Measurements from ENCODE around the gene ANTXR1.

- TF ChIP-seq, protein P1, sequence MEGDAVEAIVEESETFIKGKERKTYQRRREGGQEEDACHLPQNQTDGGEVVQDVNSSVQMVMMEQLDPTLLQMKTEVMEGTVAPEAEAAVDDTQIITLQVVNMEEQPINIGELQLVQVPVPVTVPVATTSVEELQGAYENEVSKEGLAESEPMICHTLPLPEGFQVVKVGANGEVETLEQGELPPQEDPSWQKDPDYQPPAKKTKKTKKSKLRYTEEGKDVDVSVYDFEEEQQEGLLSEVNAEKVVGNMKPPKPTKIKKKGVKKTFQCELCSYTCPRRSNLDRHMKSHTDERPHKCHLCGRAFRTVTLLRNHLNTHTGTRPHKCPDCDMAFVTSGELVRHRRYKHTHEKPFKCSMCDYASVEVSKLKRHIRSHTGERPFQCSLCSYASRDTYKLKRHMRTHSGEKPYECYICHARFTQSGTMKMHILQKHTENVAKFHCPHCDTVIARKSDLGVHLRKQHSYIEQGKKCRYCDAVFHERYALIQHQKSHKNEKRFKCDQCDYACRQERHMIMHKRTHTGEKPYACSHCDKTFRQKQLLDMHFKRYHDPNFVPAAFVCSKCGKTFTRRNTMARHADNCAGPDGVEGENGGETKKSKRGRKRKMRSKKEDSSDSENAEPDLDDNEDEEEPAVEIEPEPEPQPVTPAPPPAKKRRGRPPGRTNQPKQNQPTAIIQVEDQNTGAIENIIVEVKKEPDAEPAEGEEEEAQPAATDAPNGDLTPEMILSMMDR (IDR thresholded peaks at IDR 0.05; ENCODE audit: low read depth, low read length): no peak
- no peak for TF ChIP-seq EZH2phosphoT487 (IDR thresholded peaks at IDR 0.05; ENCODE audit: low read depth)
Observed at GRCh38 chr2:68978098-68978497, 34.9 kb upstream of the ANTXR1 start.
